Endometrial microvascular endothelial cells (primary cell): ENCODE measurements around the gene NRXN3. TPM values are rescaled to one million over a fixed set of nuclear protein-coding genes. Genes with fewer than 3 reads are reported as not detected.

Experiments
- in situ Hi-C: cut with HindIII; loops from 2 replicates; pipeline ENCODE4 v1.10.0; 2017; ENCODE audit warnings: low sequenced_read_pairs, low pct_unique_long_range_greater_than_20kb; ENCODE audit errors: inconsistent ontology term
- total RNA-seq: library from RNA; depleted of rRNA; stranded (reverse); fragments of >200 nt; gene quantifications from one replicate; pipeline ENCODE4 v1.2.3, GENCODE V29; 2015; ENCODE audit errors: inconsistent ontology term

The NRXN3 gene
- 0.09 TPM for total RNA-seq

DNA sequence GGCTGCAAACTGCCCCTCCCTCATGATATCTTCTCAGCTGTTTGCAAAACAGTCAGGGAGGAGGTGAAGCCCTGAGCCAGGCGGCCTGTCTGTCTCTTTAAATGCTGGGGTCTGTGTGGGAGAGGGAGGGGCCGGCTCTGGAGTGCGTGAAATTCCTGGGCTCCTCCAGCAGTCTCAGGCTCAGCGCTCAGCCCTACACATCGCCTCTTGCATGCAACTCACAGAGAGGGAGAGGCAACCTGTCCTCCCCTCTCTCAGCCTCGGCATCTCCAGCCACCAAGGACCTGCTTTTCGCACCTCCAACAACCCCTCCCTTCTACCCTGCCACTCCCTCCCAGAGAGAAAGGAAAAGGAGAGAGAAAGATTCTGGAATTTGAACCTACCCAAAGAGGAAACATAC, at the start of gene NRXN3:
TSS of gene NRXN3 (plus strand) at position 171 of the 400 bp plus-strand sequence. CDS start 72,721 bp downstream, outside the sequence.
- in situ Hi-C loops, result no loop called here

DNA sequence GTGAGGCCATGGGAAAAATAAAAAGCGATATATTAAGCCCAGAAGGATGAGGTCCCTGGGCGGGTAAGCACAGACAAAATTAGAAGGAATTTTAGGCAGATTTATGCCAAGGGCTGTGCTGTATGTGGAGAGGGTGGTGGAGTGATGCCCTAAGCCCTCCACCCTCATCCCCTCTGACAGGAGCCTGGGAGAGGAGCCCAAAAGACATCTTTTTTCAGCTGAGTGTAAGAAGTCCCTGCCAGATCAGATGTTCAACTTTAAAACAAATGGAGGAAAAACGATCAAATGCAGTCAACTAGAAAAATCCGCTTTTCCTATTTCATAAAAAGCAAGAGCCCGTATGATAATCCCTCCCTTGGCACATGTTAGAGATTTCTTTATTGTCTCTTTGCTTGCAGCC, 47.7 kb upstream of the NRXN3 start:
- in situ Hi-C loops, result no loop called here

DNA sequence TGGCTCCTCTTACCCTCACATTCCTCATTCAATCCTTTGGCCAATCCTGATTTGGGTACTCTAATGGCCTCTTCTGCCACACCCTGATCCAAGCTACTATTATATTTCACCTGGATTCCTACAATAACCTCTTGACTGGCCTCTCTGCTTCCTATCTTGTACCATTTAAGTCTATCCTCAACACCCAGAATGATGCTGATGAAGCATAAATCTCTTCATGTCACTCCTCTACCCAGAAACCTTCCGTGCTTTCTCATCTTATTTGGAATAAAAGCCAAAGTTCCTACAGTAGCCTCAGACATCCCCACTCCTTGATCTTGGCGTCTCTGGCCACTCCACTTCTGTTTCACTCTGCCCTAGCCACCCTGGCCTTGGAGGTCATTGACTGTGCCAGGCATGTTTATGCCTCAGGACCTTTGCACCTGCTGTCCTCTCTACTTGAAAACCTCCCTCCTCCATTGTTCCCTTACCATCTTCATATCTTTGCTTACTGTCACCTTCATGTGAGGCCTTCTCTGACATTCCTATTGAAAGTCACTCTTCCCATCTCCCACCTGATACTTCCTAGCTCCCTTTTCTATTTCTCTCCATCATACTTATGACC, 46.4 kb upstream of the NRXN3 start:
- in situ Hi-C loops, result no loop called here

DNA sequence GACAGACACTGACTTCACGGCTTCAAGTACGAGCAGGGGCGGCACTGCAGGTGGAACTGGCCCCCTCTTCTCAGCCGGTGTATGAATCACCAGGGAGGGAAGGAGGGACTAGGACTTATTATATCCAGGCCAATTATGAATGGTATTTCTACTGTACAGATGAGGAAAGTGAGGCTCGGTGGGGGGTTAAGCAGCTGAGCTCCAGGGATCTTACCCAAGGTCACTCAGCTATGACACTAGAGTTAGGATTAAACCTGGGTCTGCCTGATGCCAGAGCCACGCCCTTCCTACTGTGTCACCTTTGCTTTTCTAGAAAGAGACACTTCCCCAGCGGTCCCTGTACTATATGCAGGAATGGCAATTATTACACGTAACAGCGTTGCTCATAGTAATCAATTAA, 42.2 kb upstream of the NRXN3 start:
- in situ Hi-C loops, result no loop called here

DNA sequence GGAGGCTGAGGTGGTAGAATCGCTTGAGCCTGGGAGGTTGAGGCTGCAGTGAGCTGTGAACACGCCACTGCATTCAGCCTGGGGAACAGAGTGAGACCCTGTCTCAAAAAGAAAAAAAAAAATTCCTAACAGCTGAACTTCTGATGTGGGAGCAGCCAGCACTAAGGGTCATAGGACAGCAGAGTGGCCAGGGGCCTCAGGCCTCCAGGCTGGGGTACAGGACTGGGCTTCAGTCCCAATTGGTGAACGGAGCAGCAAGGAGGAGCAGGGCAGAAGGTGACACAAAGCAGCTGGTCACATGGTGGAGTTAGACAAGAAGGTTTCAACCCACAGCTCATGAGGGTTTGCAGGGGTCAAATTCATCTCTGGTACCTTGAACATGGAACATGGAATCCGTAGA, 40.8 kb upstream of the NRXN3 start:
- in situ Hi-C loops, result no loop called here

DNA sequence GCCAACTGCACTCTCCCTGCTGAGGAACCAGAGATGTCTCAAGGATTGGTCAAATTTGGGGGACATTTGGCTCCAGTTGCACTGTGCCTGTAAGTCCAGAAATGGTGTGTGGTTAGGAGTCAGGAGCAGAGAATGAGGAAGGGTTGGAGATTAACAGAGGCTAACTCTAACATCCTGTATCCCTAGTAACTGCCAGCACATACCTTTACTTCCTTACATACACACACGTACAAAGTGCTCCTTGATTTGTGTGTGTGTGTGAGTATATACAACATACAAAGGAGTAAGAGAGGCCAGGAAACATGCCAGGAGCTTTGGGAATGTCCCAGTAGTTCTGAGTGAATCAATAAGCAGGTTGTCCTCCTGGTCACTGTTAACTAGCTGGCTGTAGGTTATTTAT, 39.8 kb upstream of the NRXN3 start:
- in situ Hi-C loops, result no loop called here

DNA sequence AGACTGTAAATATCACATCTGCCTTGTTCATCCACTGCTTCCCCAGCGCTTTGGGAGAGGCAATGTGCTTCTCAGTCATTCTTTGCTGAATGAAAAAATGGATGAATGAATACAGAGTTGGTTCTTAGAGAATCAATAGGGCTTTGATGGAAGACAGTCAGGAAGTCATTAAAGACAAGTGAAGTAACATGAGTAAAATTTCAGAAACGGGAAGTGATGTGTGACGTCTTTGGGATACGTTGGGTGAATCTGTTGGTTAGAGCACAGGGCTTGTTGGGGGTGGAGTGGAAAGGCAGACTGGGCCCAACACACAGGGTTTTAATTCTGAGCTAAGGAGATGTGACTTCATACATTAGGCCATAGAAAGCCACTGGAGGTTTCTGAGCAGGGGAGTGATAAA, 39.0 kb upstream of the NRXN3 start:
- in situ Hi-C loops, result no loop called here

DNA sequence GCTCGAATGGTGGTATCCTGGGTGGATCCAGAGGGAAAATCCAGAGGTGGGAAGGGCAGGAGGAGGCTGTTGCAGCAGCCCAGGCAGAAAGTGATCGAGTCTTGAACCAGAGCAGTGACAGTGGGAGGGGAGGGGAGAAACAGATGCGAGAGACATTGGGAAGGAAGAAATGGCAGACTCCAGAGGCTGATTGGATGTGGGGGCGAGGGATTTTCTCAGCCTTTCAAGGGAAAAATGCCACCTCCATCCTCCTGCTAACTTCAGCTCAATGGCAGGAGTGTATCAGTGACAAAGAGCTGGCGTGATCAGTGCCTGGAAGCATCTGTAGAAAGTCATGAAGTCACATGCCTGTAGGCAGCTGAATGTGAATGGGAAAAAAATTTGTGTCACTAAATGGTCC, 38.6 kb upstream of the NRXN3 start:
- in situ Hi-C loops, result no loop called here

DNA sequence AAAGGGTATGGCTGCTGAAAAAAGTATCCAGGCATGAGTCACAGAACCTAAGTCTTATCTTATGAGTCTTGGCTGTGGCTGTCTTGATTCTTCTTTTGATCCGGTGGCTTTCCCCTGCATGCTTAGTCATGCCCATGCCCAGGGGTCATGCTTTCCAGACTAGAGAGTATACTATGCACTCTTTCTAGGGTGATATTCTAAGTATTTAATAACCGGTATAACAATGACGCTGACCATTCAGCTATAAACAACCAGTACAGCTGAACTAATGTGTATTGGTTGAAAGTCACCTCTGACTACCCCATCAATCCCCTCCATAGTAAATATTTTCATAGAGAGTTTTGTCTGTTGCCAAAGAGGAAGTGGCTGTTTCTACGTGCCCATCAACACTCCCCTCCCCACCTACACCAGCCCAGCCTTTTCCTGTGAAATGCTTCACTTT, 34.7 kb upstream of the NRXN3 start:
- in situ Hi-C loops, result no loop called here

DNA sequence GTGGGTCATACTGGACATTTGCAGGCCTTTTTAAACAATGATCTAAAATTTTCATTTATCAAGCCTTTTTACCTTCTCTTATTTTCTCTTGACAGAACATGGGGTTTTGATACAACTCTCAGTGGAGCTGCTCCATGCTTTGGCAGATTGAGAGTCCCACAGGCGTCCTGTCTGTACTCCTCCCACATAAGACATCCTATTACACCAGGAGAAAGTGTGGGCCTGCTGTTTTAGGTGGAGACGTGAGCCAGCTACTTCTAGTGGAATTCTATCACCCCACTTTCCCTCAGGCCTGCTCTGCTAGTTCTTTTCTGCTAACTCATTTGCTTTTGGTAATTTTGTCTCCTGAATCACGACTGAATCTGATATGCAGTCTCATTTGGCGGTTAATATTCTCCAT, 33.5 kb upstream of the NRXN3 start:
- in situ Hi-C loops, result no loop called here

DNA sequence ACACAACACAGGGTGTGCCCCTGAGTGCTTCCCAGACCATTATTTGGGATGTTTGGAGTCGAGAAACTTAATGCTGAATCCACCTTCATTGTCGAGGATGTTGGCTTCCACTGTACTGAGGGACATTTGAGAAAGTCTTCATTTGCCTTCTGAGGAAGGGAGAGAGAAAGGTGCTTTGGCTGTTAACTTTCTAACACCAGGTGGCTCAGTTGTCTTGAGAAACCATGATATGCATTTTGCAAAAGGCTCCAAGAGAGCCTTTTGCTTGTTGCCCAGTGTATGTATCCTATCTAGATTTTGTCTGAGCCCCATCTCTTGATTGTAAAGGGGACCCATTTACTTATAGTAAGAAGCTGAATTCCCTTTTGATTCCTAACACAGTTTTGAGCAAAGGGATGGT, 28.6 kb upstream of the NRXN3 start:
- in situ Hi-C loops, result no loop called here

DNA sequence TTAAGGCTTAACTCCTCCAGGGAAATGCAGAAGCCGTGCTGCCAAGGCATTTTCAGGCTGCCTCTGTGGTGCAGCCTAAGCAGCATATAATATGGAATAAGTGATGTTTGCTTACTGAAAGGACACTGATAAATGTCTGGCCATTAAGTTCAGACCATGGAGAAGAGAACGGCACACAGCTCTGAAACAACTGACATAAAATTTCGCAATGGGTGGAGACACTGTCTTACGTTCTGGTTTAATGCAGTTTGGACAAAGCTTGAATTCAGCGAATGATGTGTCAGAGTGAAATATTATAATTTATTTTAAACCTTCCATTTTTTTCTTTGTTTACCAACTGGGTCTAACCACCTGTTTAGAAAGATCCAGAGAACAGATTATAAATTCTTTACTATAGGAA, 27.2 kb upstream of the NRXN3 start:
- in situ Hi-C loops, result no loop called here

DNA sequence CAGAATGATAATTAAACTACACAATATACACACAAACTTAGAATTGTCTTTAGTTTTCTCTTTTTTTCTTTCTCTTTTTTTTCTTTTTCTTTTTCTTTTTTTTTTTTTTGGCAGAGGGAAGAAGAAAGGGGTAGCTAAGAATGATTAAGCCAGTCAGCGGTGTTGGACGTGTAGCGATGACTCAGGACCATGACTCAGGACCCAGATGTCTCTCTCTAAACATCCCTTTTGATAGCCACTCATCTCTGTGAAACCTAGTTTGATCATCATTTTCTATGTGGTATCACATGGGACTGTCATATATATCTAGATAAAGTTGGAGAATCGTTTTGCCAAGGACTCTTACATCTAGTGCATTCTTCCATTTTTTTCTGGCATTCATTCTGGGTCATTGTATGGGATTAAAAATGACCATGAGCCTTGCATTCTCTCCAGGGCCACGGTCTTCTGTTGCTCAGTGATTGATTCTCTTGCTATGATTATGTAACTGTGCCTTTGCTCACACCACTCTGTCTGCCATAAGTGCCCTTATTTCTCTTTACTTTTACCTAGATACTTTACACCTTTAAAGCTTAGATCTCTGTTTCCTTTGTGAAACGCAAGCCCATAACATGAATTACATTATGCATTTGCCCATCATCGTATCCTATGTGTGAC, 26.6 kb upstream of the NRXN3 start:
- in situ Hi-C loops, result no loop called here

DNA sequence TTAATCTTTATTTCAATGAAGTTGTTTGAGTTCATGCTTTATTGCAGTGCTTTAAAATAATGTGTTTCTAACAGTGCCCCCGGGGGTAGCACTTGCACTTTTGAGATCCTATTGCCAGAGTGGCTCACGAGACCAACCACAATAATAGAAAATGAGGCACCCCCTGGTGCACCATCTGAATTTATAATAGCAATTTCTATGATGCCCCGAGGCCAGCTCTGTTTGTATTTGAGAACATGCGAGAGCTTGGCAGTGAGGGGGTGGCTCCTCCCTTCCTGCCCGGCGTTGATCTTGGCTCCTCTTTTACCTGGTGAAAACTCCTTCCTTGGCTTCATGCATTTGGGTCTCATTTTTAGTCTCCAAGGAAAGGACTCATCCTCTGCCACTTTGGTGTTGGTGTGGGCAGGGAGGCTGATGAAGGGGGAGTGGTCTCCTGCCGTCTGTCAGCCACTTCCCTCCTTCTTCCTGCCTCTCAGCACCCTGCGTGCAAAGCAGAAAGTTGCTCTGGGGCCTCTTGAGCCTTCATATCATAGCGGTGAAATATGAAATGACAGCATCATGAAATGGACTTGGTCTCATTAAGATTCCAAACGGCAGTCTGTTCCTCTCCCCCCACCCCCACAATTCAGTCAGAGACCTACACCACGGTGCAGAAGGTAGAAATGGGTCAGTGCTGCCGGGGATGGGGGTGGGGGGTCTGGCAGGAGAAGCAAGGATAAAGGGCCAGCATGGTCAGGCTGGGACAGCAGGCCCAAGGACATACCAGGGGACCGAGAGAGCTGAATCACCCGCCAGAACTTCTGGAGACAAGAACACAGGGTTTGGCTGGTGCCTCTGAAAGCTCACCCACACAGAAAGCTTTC, 17.7 kb upstream of the NRXN3 start:
- in situ Hi-C loops, result no loop called here

DNA sequence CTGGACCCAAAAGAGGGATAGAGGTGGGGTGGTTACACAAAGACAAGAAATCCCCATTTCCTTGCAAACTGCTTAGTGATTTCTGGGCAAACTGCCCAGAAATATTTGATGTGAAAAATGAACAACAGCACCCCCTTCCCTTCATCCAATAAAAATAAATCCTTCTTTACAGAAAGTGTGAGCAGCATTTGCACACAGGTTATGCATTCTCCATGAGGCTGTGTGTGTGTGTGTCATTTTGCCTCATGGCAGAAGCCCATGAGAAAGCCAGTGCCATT, 17.2 kb upstream of the NRXN3 start:
- in situ Hi-C loops, result no loop called here

DNA sequence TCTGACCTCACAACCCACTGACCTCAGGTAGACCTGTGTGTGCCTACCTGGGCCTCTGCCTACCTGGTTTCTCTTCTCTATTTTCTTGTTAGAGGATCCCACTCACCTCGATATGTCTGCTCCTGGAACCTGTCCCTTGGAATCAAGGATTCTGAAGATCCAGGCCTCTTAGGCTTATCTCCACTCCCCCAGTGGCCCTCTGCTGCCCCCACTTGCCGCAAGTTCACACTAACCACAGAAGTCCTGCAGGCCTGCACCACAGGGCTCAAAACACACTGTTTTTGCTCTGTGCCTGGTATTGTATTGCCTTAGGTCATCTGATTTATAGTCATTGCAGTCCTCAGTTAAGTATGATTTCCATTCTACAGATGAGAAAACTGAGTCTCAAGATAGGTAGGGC, 15.3 kb upstream of the NRXN3 start:
- in situ Hi-C loops, result no loop called here

DNA sequence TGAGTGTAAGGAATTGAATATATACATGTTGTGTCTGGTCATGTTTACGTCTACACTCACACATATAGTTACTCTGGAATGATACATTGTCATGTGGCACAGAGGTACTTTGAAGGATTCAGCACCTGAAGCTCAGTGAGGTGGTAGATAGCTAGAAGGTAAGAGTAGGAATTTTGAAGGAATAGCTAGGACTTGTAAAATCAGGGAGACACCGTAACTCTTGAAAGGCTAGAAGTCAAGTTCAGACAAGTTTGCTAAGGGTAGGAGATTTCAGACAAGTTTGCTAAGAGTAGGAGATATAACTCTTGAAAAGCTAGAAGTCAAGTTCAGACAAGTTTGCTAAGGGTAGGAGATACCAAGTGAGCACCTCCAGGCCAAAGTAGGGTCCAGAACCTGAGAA, 14.0 kb upstream of the NRXN3 start:
- in situ Hi-C loops, result no loop called here

DNA sequence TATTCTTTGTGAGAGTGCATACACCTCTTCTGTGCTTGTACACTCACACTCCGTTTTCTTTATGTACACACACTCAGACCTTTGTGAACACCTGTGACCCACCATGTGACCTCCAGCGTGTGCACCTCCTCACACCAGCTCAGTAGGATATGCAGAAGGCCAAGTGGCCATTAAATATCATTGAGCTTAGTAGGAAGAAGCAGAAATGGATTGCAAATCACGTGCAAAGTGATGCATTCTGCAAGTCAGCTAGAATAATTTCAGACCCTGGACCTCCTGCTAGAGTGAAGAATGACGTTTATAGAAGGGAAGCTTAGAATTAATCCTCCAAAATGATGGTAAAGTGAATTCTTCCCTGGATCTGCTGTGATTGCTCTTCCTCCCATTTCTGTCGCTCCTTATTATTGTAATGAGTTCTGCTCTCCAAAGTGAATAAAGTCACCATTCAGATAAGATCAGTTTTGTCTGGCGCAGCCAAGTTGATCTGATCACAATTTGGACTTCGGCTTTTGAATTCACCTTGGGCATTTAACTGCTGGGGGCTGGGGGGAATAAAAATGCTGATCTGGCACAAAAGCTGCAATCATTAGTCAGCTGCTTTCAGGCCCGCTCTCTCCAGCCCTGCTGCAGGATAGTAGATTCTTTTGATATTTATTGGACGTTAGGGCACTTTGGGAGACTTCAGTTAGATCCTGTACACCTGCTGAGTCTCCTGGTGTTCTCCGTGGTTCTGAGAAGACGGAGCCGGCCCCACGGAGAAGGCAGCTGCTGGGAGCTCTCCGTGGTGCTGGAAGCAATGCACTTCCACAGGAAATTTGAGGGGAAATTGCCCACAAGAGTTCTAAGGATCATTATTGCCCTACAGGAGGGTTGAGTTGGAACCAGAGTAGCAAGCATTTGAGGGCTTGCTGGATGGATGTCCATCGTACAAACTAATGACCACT, 12.4 kb upstream of the NRXN3 start:
- in situ Hi-C loops, result no loop called here

DNA sequence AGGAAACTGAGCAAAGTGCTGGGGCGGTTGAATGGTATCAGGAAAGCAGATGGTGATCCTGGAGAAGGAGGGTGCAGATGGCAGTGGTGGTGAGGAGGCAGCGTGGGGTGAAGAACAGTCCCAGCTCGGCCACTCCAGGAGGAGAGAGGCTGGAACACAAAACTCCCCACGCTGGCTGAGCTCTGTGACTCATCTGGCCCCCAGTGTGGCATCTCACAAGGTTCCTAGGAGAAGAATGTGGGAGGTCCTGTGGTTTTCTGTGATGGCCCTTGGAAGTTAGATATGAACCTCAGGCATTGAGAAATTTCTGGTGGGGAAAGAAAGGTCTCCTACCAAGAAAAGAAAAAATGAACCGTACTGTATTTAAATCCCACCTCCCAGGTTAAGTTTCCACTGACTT, 8.0 kb upstream of the NRXN3 start:
- in situ Hi-C loops, result no loop called here
